ENCODE results near the gene HECW1.

HECW1 gene

DNA sequence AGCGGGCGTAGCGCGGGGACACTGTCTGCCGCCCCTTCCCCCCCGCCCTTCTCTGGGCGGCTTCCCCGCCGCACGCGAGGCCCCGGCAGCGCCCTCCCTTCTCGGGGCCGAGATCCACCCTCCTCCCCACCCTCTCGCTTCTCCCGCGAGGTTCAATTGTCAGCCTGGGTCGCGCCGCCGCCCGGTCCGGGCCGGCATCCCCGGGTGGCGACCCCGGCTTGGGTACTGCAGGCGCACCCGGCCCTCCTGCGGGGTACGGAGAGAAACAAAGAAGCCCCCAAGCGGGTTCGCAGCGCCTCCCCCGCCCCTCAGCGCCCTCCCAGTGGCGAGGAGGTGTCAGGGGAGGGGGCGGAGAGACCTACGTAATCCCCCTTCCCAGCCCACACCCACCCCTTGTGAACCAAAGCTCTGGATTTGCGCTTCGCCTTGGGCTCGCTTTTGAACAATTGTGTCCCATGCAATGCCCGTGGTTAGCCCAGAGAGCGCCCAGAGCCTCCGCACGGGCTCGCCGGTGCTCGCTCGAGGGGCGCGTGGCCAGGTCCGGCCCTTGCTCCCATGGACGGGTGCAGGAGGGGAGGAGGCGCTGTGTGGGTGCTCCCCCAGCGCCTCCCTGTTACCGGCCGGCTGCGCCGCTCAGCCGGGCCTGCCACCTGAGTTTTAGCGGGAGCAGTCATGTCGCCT is 634 bp downstream of the HECW1 start:
- peak; percentile 59 for DNase-seq (ENCODE audit: low spot score)

DNA sequence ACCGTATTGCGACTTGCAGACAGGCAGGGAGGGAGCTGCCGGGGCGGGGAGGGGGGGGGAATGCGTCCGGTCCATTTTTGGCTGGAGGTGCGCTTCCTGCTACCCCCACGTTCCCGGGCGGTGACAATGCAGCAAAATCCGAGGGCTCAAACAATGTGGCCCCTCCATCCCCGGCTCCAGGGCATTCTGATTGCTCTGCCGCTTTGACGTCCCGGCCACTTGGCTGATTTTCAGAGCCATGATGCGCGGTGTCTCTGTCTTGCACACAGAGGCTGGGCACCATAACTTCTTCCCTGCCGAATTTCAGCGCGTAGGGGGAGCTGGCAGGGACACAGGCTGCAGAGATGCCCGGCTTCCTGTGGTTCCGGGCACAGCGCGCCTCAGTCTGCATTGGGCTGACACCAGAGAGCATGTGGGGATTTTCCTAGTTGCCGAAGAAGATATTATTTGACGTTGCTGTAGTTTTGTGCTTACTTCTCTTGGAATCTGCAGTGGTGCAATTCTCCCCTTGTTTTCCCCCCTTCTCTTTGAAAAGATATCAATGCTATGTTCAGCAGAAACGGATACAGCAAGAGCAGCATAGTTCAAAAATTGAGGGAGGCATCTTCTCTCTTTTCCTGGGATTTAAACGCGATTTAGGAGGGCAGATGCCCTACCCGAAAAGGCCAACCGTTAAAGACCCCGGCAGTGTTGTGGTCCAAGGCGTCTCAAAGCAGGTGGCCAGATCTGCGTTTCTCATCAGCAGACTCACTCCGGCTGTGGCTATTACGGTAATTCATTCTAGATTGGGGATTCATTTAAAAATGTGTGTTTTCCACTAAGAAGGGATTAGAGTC is 1.4 kb downstream of the HECW1 start:
- DNase-seq (ENCODE audit: low spot score) = no peak

DNA sequence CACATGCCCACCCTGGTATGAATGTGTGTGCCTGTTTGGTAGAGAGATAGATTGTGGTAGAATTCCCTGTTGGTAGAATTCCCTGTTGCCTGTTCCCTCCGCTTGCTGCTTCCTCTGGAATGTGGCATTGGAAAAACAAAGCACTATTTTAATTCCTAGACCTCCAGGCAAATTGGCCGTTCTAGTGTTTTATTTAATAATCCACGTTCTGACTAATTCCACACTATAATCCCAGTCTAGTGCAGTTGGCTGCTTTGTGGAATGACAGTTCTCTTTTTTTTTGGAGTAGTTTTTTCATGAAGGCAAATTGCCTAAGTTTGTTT is 2.0 kb downstream of the HECW1 start:
- DNase-seq (ENCODE audit: low spot score) = no peak

DNA sequence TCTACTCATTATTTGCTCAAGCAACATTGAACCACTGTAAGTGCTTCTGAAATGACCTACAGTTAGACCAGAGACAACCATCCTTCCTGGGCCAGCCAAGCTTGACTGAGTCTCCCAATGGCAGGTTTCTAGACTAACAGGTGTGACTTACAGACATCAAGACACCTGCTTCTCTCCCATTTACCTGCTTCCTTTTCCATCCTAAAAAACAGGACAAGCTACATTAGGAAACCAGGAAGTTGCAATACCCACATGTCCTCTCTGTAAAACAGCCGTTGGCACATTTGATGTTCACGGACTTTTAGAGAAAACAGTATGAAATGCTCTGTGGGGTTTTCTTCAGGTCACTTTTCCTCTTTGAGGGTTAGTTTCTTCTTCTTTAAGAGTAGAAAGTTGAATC is 4.0 kb downstream of the HECW1 start:
- no peak for DNase-seq (ENCODE audit: low spot score)

DNA sequence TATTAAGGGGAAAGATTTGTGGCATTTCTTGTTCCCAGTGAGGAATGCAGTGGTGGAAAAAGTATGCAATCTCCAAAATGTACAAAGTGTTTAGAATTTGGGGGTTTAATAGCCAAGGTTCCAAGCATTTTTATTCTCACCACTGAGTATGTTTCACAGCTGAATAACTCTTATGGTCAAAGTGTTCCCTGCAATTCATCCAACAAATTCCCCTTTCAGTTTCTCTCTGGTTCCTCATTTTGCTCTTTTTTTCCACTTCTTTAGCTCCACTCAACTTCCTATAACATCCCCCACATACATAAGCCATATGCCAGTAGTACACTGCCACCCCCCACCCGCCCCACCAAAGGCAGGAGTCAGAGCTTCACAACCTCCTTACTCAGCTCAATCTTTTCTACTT is 4.6 kb downstream of the HECW1 start:
- DNase-seq (ENCODE audit: low spot score) = no peak

DNA sequence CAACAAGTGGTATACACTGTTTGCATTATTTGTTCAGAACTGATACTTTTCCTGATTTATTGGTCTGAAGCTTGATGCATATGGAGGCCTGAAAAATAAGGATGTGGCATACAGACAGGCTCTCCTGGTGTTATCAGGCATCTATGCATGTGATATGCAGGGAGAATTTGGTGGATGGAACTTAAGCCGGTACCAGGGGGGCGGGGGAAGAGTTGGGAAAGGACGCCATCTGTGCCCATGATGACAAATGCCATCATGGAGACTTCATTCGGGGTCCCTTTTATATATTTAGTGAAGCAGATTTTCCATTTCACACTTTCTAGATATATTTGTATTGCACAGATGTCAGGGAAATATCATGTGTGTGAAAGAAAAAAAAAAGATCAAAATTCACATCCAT is 5.4 kb downstream of the HECW1 start:
- DNase-seq (ENCODE audit: low spot score) = no peak

DNA sequence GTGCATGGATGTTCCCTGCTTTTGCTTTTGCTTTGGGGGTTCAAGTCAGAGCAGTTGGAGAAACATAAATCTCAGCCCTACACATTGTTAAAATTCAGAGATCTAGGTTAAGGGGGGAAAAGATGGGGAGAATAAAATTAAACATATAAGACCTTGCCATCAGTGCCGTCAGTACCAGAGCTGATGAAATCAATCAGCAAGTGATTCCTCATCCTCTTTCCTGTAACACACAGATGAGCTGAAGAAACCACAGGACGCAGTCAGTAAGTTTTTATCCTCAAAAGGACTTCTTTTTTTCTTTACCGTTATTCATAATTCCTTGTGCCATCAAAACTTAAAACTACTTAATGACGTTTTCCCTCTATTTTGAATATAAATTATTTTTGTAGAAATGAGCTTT is 5.9 kb downstream of the HECW1 start:
- no peak for DNase-seq (ENCODE audit: low spot score)

DNA sequence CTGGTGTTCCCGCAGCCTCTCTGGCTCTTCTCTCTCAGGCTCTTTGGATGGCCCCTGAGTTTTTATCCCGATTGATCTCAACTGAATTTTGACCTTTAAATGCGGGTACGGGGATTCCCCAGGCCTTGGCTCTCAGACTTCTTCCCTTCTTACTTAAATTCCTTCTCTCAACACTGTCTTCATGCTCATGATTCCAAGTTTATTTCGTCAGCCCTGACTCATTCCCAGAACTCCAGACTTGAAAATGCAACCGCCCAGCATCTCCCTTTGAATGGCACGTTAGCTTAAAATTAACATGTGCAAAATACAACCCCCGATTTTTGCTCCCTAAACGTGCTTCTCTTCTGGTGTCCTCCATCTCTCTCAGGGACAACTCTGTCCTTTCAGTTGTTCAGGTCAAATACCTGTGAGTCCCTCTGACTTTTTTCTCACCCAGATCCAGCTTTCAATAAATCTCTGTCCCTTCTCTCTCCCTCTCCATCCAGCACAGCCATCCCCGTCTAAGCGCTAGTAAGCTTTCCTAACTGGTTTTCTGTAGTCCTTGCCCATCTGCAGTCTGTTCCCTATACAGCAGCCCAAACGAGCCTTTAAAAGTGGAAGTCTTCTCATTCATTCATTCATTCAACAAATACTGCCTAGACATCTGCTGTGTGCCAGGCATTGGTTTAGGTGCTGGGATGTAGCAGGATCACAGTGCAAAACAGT is 7.1 kb downstream of the HECW1 start:
- peak; percentile 88 for DNase-seq (ENCODE audit: low spot score)

DNA sequence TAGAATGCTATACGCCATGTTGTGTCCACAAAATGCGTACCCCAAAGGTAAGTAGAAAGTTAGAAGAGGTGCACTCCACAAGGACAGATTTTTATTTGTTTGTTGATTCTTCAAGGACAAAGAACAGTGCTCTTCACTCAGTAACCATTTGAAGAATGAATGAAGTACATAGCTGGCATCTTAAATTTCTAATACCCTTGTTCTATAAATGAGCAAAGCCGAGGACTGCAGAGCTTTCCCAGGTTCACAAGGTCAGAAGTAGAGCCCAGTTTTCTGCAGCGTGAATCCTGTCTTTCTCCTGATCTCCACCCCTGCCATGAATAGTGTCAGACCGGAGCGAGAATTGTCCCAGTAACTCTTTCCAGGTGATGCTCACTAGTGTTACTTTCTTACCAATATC is 9.5 kb downstream of the HECW1 start:
- DNase-seq (ENCODE audit: low spot score) = no peak

DNA sequence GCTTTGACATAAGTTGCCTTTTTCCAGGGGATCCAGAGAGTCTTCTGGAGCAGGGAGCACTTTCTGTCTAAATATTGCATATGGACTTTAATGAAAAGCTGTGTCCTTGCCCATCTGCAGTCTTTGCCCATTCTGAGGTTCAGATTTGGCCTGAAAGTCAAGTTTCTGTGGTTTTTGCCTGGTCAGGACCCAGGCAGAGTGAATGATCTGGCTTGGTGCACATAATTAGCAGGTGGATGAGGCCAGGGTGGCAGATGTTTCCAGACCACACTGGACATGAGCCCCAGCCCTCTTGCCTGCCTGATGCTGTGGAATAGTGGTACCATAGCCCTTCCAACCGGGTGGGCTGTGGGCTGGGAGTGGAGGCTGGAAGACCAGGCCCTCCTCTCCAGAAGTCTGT is 11.0 kb downstream of the HECW1 start:
- DNase-seq (ENCODE audit: low spot score) = no peak

DNA sequence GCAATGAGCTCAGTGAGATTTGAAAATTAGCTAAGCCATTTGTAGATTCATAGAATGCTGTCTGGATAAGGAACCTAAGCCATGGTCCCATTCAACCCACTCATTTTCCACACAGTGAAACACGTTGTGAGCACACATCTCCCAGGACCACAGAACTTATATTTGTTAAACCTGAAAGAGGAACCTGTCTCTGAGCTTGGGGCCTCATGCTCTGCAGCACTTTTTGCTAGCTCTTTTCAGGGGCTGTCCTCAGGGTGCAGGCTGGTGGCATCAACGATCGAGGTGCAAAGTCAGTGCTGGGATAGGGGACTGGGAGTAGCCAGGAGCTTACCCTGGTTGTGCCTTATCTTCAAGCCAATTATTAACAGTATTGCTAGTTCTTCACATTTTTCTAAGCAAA is 11.9 kb downstream of the HECW1 start:
- no peak for DNase-seq (ENCODE audit: low spot score)

DNA sequence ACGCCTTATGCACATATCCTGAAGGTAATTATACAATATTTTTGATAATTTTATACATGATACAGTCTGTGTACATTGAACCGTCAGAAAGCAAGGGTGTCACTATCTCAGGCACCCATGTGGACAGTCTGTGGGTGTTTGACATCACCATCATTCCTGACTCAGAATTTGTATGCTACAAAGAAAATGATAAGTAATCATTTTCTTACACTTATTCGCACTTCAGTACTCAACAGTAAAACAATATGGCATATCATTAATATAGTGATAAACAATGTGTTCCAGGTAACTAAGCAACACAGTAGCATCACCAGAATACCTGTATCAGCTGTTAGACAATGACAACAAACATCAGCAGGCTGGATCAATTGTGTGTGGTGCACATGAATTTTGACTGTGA is 17.9 kb downstream of the HECW1 start:
- DNase-seq (ENCODE audit: low spot score) = no peak

DNA sequence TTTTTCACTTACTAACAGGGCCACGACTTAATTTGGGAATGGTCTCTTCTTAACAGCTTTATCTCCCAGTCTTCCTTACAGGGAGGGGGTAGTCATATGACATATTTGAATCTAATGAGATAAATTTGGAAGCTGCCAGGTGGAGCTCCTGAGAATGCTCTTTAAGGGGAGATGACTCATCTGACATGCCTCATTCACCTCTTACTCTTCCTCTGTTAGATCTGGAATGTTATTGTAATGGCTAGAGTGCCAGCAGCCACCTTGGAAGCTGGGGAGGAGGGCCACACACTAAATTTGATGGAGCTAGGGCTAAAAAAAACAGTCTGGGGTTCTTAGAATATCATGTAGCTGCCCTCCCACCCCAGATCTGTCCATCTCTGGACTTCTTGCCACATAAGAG is 22.7 kb downstream of the HECW1 start:
- no peak for DNase-seq (ENCODE audit: low spot score)

DNA sequence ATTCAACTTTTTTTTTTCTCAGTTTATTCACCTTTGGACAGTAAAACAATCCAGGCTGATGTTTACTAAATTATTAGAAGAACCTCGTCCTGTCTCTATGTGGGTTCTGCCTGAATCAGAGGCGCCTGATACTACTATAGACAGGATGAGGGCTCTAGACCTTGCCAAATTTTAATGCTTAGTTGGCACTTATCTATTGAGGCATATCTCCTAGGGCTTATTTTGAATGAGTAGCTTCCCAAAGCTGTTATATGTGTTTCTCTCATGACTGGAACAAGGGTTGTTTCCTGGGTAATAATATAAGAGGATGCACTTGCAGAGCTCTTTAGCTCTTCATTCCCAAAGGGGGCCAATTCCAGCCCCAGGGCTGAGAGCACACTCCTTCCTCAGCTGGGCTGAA is 23.6 kb downstream of the HECW1 start:
- DNase-seq (ENCODE audit: low spot score) = no peak

DNA sequence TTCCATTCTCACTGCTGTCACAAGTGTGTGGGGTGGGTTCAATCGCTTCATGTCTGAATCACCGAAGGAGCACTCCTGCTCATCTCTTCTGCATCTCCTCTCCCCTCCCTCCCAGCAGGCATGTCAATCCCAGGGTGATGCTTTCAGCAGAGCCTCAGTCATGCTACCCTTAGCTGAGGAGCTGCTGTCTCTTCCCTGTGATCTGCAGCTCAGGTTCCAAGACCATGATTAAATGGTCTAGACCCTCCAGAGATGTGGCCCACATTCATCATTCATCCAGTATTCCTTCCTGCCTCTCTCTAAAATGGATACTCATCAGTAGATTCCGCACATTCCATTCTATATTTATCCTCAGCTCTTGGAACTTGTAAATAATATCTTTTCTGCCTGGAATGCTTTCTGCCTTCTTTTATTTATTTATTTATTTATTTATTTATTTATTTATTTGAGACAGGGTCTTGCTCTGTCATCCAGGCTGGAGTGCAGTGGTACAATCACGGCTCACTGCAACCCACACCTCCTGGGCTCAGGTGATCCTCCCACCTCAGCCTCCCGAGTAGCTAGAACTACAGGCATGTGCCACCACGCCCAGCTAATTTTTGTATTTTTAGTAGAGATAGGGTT is 24.8 kb downstream of the HECW1 start:
- peak; percentile 29 for DNase-seq (ENCODE audit: low spot score)

DNA sequence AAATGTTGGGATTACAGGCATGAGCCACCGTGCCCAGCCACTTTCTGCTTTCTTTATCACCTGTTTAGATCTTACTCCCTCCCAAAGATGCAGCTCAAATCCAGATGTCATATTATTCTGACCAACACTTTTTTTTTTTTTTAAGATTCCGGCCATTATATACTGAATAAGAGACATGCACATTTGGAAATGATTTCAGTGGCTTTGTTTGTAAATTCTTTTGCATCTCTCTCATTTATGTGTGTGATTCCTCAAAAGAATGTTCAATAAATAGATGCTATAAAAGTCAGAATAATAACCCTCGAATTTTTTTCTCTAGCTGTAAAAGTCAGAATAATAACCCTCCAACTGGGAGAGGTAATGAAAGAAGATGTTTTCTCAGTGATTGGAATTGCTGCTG is 25.4 kb downstream of the HECW1 start:
- DNase-seq (ENCODE audit: low spot score) = peak; percentile 61

DNA sequence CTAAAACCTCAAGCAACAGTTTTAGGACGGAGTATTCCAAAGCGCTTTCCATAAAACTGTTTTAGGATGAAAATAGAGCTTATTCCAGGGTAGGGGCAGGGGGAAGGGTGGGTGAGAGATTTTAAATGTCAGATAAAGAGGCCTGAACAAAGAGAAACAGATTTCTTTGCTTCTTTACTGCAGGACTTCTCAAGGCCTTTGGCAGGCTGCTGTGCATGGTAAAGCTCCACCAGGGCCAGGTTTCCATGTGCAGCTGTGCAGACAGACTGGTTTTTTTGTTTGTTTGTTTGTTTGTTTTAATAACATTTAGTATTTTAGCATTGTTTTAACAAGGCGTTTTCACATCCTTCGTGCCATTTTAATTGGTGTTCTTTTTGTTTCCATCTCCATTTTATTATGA is 26.3 kb downstream of the HECW1 start:
- no peak for DNase-seq (ENCODE audit: low spot score)

DNA sequence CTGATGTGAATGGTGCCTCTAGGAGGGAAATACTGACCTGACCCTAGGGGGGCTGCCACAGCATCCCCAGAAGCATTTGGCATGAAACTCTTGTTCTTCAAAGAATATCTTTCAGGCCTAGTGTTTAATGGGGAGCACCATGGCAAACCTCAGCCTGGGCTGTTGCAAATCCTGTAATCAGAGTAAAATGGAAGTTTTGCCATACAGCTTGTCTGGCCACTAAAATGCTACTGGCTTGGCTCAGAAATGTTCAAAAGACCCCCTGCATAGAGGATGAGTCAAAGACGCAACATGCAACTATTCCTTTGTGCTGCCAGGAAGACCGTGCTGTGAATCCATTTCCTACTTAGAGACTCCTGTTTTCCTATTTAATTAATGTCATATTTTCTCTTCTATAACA is 26.7 kb downstream of the HECW1 start:
- no peak for DNase-seq (ENCODE audit: low spot score)

DNA sequence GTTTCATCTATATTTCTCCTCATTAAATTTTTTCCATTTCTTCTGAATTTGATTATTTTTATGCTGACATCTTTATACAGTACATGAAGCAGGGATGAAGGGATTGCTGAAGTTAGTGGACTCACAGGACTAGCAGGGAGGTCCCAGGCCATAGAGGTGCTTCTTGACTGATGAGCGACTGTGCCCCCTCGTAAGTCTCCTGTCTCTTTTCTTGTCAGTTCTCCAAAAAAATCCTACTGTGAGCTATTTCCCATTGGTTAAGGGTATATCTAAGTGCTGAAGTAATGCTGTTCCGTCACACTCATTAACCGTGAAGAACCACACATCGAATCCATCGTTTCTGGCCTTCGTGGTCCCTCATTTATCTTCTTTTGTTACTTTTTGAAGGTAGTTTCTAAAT is 27.7 kb downstream of the HECW1 start:
- no peak for DNase-seq (ENCODE audit: low spot score)

DNA sequence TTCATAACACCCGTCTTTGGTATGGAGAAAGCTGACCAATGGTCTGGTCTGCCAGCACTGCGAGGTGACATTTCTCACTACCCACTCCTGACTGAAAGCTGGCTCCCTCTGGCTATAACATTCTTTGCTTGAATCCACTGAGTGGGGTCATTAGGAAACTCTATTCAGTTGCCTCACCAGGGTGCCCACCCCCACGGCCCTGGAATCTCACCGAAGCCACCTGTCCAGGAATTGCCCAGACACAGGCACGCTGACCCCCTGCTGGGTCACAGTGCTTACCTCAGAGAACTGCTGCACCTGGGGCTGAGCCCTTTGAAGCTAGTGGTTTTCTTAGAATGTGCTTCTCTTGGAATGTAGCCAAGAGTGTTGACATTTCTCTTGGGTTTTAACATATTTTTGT is 28.6 kb downstream of the HECW1 start:
- DNase-seq (ENCODE audit: low spot score) = no peak

DNA sequence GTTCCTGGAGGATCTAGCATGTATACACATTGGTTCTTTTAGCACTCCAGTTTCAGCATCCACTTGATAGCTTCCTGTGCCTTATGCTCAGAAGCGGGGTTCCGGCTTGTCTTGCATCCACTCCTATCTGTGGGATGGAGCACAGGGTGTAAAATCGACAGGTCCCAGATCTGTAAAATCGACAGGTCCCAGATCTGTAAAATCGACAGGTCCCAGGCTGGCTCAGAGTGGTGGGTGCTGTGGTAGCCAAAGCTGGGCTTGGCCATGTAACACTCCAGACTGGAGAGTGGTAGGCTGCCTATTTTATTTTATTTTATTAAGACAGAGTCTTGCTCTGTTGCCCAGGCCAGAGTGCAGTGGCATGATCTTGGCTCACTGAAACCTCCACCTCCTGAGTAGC is 30.3 kb downstream of the HECW1 start:
- no peak for DNase-seq (ENCODE audit: low spot score)

DNA sequence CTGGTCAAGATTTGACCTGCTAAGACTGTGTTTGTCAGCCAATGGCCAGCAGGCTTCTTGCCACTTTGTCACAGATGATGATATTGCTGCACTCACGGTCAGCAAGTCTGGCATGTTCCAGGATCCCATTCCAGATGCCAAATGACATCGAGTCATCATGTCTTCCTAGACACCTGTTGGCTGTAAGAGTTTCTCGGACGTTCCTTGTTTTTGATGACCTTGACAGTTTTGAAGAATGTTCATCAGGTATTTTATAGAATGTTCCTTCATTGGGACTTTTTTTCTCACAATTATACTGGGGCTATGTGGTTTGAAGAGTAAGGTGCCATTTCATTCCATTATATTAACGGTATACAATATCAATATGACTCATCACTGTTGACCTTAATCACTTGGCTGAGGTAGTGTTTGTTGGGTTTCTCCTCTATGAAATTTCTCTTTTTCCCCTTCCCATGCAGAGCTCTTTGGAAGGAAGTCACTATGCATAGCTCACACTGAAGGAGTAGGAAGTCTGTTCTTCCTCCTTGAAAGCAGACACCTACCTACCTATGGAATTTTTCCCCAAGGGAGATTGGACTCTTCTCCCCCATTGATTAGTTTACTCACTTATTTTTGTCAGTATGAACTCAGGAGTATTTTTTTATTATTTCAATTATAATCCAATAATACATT is 31.6 kb downstream of the HECW1 start:
- no peak for DNase-seq (ENCODE audit: low spot score)

All from AG08395 (cell line).